Measurements from ENCODE around the gene ERP44. TPM values are rescaled to one million over a fixed set of nuclear protein-coding genes. Genes with fewer than 3 reads are reported as not detected.
"Not testable (repeated sequence)": the region's sequence is repeated elsewhere in the genome, so short reads cannot be mapped to it uniquely, and the experiment has no call there.

The ERP44 gene
- polyA plus RNA-seq, 1 of the 3 experiments (the other 2 are of a cell fraction), result 10.0 TPM

DNA sequence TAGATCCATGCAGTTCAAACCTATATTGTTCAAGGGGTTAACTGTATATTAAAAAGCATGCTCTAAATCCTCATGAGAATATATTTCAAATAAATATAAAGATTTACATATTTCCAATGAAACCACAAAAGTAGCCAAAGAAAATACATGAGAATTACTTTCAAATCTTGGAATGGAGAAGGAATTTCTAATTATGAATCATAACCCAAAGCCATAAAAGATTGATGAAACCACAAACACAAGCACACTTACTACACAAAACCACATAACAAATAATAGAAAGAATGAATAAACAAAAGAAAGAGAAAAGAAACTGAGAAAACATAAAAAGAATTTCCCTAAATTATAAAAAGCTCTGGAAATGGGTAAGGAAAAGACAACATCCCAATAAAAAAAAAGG lies 16.0 kb downstream of the ERP44 start (continued):
- no peak for TF ChIP-seq TAF1 (IDR thresholded peaks at IDR 0.05; ENCODE audit: borderline replicate concordance, low read depth, low read length)
- no peak for TF ChIP-seq RAD21 (IDR thresholded peaks at IDR 0.05; ENCODE audit: low read length)

DNA sequence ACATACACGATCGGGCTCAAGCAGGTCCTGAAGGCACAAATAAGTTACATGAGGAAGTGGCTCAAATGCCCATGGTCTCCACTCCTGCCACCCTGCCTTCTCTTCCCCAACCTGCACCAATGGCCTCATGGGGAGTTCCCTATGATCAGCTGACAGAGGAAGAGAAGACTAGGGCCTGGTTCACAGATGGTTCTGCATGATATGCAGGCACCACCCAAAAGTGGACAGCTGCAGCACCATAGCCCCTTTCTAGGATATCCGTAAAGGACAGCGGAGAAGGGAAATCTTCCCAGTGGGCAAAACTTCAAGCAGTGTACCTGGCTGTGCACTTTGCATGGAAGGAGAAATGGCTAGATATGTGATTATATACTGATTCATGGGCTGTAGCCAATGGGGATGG lies 22.5 kb downstream of the ERP44 start:
- H3K27ac ChIP-seq (ENCODE audit: low read depth in 2 of 2, low read length in 1 of 2); H3F3A ChIP-seq (replicated peaks; ENCODE audit: insufficient read depth); H3K4me3 ChIP-seq (ENCODE audit: low read depth in 2 of 2, low read length in 1 of 2); POLR2A ChIA-PET; H2AFZ ChIP-seq (ENCODE audit: low read depth); H3K27me3 ChIP-seq (ENCODE audit: insufficient read depth); H3K9ac ChIP-seq; H3K4me2 ChIP-seq; CTCF ChIA-PET; DNase-seq; H3K9me3 ChIP-seq; H3K36me3 ChIP-seq (replicated peaks in 1 of 2; ENCODE audit: control insufficient read depth in 1 of 2, insufficient read depth in 2 of 2, low read length in 1 of 2); H3K9me2 ChIP-seq; H3K4me1 ChIP-seq (ENCODE audit: control insufficient read depth in 1 of 2, insufficient read depth in 2 of 2, low read depth in 1 of 2, low read length in 1 of 2): not testable (repeated sequence)
- WGBS (ENCODE audit: low lambda C conversion rate), result 97% methylated on average over 4 of the region's 4 CpGs
- H3K79me2 ChIP-seq (ENCODE audit: insufficient read depth), result peaks cover 72% of the 10 kb centered on the region
- H4K20me1 ChIP-seq (ENCODE audit: insufficient read depth), result peaks cover 33% of the 10 kb centered on the region

- DNase-seq, result no peak
- peaks cover 0 to 7% of the 10 kb centered on the region in 2 experiments; a peak in 2 of 4 replicates for H3K4me1 ChIP-seq (ENCODE audit: control insufficient read depth in 1 of 2, insufficient read depth in 2 of 2, low read depth in 1 of 2, low read length in 1 of 2)
- no peak for TF ChIP-seq TAF1 (IDR thresholded peaks at IDR 0.05; ENCODE audit: borderline replicate concordance, low read depth, low read length)
- no peak overlapping the region for H3K9ac ChIP-seq
- no peaks in the 10 kb centered on the region for H3F3A ChIP-seq (replicated peaks; ENCODE audit: insufficient read depth)
- CTCF ChIA-PET, result no interaction called here
- no peaks in the 10 kb centered on the region for H3K36me3 ChIP-seq (replicated peaks in 1 of 2; ENCODE audit: control insufficient read depth in 1 of 2, insufficient read depth in 2 of 2, low read length in 1 of 2)
- peaks cover 30% of the 10 kb centered on the region for H4K20me1 ChIP-seq (ENCODE audit: insufficient read depth)
- no peak overlapping the region for H3K4me2 ChIP-seq
- no peaks in the 10 kb centered on the region for H3K9me2 ChIP-seq
- no peak overlapping the region for H2AFZ ChIP-seq (ENCODE audit: low read depth)
- no peaks in the 10 kb centered on the region for H3K27me3 ChIP-seq (ENCODE audit: insufficient read depth)
- no peak overlapping the region for H3K4me3 ChIP-seq (ENCODE audit: low read depth in 2 of 2, low read length in 1 of 2)
- no peaks in the 10 kb centered on the region for H3K9me3 ChIP-seq
- POLR2A ChIA-PET, result no interaction called here
- 96% methylated on average over 6 of the region's 6 CpGs for WGBS (ENCODE audit: low lambda C conversion rate)
- H3K27ac ChIP-seq (ENCODE audit: low read depth in 2 of 2, low read length in 1 of 2), result no peak overlapping the region
- H3K79me2 ChIP-seq (ENCODE audit: insufficient read depth), result peaks cover 62% of the 10 kb centered on the region
Observed at GRCh38 chr9:100074989-100075388, 23.8 kb downstream of the ERP44 start.

DNA sequence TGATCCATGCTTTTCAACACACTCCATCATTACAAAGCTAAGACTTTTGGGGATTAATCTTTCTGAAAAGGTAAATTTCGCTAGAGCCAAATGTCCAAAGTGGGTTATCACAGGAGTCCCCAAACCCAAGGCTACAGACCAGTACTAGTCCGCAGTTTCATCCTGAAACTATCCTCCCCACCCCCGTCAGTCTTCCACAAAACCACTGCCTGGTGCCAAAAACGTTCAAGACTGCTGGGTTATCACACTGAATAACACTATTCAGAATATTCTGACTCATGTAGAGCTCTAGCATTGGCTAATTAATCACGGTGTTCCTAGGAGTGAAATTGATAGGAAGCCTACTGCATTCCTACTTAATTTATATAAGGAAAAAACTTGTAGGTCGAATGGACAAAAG lies 24.7 kb downstream of the ERP44 start:
- Histone ChIP-seq H3K36me3 (replicated peaks in 1 of 2; ENCODE audit: control insufficient read depth in 1 of 2, insufficient read depth in 2 of 2, low read length in 1 of 2) (no peaks in the 10 kb centered on the region), H3K4me3 (ENCODE audit: low read depth in 2 of 2, low read length in 1 of 2) (no peak overlapping the region), H3K4me1 (ENCODE audit: control insufficient read depth in 1 of 2, insufficient read depth in 2 of 2, low read depth in 1 of 2, low read length in 1 of 2) (peaks cover 0 to 7% of the 10 kb centered on the region in 2 experiments; a peak in 2 of 4 replicates), H3K27me3 (ENCODE audit: insufficient read depth) (no peaks in the 10 kb centered on the region), H3K27ac (ENCODE audit: low read depth in 2 of 2, low read length in 1 of 2) (no peak overlapping the region), H3K4me2 (no peak overlapping the region), H3K9me2 (no peaks in the 10 kb centered on the region), H3K9me3 (no peaks in the 10 kb centered on the region), H3K9ac (no peak overlapping the region), H3F3A (replicated peaks; ENCODE audit: insufficient read depth) (no peaks in the 10 kb centered on the region), H4K20me1 (ENCODE audit: insufficient read depth) (peaks cover 34% of the 10 kb centered on the region), H2AFZ (ENCODE audit: low read depth) (no peak overlapping the region), H3K79me2 (ENCODE audit: insufficient read depth) (peaks cover 62% of the 10 kb centered on the region)
- no peak for DNase-seq
- 87% methylated on average over 6 of the region's 6 CpGs for WGBS (ENCODE audit: low lambda C conversion rate)
- ChIA-PET POLR2A (no interaction called here), CTCF (no interaction called here)
- TF ChIP-seq YY1 (IDR thresholded peaks at IDR 0.05; ENCODE audit: low read depth) (no peak), MEF2A (IDR thresholded peaks at IDR 0.05; ENCODE audit: borderline replicate concordance, low read depth) (no peak), CHD2 (IDR thresholded peaks at IDR 0.05; ENCODE audit: low read length, partially characterized antibody) (no peak), POLR2AphosphoS5 (IDR thresholded peaks at IDR 0.05; ENCODE audit: low read depth, low read length) (no peak), NFIC (IDR thresholded peaks at IDR 0.05; ENCODE audit: borderline replicate concordance) (no peak)

Data from SK-N-SH (cell line).